ENCODE measurements around the gene PRKAR1B. TPM values are rescaled to one million over a fixed set of nuclear protein-coding genes. Genes with fewer than 3 reads are reported as not detected.

The PRKAR1B gene
- total RNA-seq, 1 donor from 2014 or later = 14.0 TPM

DNA sequence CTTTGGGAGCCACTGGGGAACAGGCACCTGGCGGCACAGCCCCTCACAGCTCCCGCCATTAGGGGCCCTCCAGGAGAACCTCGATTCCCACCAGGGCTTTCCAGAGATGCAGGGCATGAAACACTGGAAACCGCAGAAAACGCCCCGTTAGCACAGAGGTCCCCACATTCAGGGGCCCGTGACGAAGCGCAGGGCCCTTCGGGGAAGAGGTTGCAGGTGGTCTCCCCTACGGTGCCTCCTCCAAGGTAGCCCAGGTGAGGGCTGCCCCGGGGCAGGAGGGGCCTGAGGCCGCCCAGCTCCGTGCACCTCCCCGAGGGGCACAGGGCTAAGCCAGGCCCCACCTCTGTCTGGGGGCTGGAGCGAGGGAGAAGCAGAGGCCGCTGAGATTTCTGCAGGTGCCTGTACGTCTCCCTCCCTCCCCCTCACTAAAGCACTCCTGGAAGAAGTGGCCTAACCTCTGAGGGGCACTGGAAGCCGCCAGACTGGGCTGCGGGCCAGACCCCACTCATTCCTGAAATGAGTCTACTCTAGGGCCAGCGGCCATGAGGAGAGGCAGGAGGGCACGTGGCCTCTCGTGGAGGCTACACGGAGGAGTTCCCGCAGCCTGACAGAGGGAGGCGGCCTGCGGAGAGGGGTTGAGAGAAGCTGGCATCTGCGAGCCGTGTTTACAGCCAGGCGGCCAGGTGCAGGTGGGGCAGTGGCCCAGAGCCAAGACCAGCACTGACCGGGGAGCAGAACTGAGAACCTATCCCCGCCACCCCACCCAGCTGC, 214.4 kb downstream of the PRKAR1B start:
- H3K27me3 ChIP-seq (ENCODE audit: control insufficient read depth, insufficient read depth, low read length) = no peaks in the 10 kb centered on the region
- FAIRE-seq (no peak), DNase-seq (ENCODE audit: low read depth) (no peak)
- TF ChIP-seq, protein P1, sequence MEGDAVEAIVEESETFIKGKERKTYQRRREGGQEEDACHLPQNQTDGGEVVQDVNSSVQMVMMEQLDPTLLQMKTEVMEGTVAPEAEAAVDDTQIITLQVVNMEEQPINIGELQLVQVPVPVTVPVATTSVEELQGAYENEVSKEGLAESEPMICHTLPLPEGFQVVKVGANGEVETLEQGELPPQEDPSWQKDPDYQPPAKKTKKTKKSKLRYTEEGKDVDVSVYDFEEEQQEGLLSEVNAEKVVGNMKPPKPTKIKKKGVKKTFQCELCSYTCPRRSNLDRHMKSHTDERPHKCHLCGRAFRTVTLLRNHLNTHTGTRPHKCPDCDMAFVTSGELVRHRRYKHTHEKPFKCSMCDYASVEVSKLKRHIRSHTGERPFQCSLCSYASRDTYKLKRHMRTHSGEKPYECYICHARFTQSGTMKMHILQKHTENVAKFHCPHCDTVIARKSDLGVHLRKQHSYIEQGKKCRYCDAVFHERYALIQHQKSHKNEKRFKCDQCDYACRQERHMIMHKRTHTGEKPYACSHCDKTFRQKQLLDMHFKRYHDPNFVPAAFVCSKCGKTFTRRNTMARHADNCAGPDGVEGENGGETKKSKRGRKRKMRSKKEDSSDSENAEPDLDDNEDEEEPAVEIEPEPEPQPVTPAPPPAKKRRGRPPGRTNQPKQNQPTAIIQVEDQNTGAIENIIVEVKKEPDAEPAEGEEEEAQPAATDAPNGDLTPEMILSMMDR (IDR thresholded peaks at IDR 0.05; ENCODE audit: insufficient read depth, low read length, severe bottlenecking) = no peak
- H3K36me3 ChIP-seq (ENCODE audit: control insufficient read depth, insufficient read depth, low read length) = peaks cover 22% of the 10 kb centered on the region
- no peak overlapping the region for H3K4me3 ChIP-seq (ENCODE audit: low read depth, low read length)

DNA sequence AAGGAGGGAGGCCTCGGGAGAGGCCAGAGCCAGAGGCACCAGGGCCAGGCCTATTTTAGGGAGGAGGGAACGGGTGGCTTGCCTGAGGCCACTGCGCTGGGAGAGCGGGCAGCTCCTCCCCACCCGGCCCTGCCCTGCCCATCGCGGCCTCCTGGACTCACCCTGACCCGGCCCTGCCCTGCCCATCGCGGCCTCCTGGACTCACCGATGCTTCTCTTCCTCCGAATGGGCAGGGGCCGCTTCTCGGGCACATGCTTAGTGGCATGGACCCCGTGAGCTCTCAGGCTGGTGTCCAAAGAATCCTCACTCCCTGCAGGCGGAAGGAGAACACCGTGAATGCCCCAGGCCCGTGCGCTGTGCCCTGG, 215.0 kb downstream of the PRKAR1B start:
- TF ChIP-seq, protein P1 (IDR thresholded peaks at IDR 0.05; ENCODE audit: insufficient read depth, low read length, severe bottlenecking) = no peak
- Histone ChIP-seq H3K4me3 (ENCODE audit: low read depth, low read length) (no peak overlapping the region), H3K36me3 (ENCODE audit: control insufficient read depth, insufficient read depth, low read length) (peaks cover 24% of the 10 kb centered on the region), H3K27me3 (ENCODE audit: control insufficient read depth, insufficient read depth, low read length) (no peaks in the 10 kb centered on the region)
- FAIRE-seq (no peak), DNase-seq (ENCODE audit: low read depth) (no peak)

DNA sequence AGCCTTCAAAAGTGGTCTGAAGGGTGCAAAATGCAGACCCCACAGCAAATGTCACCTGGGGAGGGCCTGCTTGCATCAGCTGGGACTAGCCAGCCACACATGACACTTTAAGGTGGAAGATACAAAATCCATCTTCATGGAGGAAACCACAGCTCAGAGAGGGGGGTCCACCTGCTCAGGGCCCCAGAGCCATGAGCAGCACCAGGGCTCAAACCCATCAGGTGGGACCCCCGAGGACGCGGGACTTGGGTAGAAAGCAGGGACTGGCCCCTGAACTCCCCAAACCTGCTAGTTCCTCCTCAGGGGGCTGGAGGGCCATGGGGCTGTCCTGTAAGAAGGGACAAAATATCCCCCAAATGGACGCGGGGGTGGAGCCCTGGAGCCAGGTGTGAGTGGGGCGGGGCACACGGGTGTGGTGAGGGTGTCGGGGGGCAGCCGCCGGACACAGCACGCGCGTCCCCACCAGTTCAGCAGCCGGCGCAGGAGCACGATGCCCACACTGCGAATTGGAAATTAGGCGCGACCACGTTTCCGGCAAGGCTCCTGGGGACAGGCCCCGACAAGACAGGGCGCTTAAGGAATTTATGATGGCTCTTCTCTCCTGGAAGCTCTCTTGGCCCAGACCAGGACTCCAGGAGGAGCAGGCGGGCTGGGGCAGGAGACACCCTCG, 215.5 kb downstream of the PRKAR1B start:
- DNase-seq (ENCODE audit: low read depth) (peak; percentile 74), FAIRE-seq (no peak)
- peaks cover 24% of the 10 kb centered on the region for H3K36me3 ChIP-seq (ENCODE audit: control insufficient read depth, insufficient read depth, low read length)
- no peaks in the 10 kb centered on the region for H3K27me3 ChIP-seq (ENCODE audit: control insufficient read depth, insufficient read depth, low read length)
- TF ChIP-seq, protein P1 (IDR thresholded peaks at IDR 0.05; ENCODE audit: insufficient read depth, low read length, severe bottlenecking) = no peak
- no peak overlapping the region for H3K4me3 ChIP-seq (ENCODE audit: low read depth, low read length)

DNA sequence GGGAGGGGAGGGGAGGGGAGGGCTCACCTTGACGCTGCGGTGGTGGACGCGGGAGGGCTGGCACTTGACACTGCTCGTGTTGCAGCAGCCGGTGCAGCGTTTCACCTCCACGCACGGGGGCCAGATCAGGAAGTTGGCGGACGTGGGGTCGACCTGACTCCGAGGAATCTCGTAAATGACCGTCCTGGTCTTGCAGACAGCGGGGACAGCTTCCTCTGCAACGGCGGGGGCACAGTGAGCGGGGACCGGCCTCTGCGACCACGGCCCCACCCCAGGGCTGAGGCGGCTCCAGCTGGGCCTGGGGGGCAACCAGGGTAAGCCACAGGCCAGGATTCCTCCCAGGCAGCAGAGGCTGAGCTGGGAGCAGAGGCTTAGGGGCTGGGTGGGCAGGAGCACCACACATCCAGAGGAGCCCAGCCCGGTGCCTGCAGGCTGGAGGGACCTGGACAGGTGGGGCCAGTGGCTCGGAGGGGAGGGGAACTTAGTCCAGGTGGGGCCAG, 216.2 kb downstream of the PRKAR1B start:
- Histone ChIP-seq H3K27me3 (ENCODE audit: control insufficient read depth, insufficient read depth, low read length) (no peaks in the 10 kb centered on the region), H3K36me3 (ENCODE audit: control insufficient read depth, insufficient read depth, low read length) (peaks cover 28% of the 10 kb centered on the region)
- FAIRE-seq = no peak

DNA sequence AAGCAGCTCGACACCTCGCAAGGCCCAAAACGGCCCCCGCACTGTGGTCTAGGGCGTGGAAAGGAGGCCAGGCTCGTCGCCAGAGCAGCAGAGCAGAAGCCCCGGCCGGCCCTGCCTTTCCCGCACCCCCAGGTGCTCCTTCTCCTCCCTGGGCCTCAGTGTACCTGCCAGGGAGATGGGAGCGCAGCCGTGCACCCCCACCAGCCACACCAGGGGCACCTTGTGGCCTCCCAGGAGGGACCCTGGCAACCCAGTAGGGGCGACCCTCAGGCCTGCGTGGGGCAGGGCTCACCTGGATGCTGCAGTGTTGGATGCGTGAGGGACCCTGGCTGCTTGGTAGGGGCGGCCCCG, 217.0 kb downstream of the PRKAR1B start:
- H3K27me3 ChIP-seq (ENCODE audit: control insufficient read depth, insufficient read depth, low read length) = no peaks in the 10 kb centered on the region
- TF ChIP-seq, protein P1 (IDR thresholded peaks at IDR 0.05; ENCODE audit: insufficient read depth, low read length, severe bottlenecking) = no peak
- H3K36me3 ChIP-seq (ENCODE audit: control insufficient read depth, insufficient read depth, low read length) = peaks cover 28% of the 10 kb centered on the region
- no peak overlapping the region for H3K4me3 ChIP-seq (ENCODE audit: low read depth, low read length)
- FAIRE-seq (no peak), DNase-seq (ENCODE audit: low read depth) (no peak)

More for the DNA sequence above, 216.2 kb downstream of the PRKAR1B start:
- no peak overlapping the region for H3K4me3 ChIP-seq (ENCODE audit: low read depth, low read length)
- no peak for DNase-seq (ENCODE audit: low read depth)
- TF ChIP-seq, protein P1 (IDR thresholded peaks at IDR 0.05; ENCODE audit: insufficient read depth, low read length, severe bottlenecking) = no peak

Data from bronchial epithelial cell (primary cell).